Measurements from ENCODE around the gene ELK1. TPM values are rescaled to one million over a fixed set of nuclear protein-coding genes. Genes with fewer than 3 reads are reported as not detected.
"Not testable (repeated sequence)": the region's sequence is repeated elsewhere in the genome, so short reads cannot be mapped to it uniquely, and the experiment has no call there.

Gene ELK1
- total RNA-seq, 1 experiment from 2014 or later, result 49.7 TPM

DNA sequence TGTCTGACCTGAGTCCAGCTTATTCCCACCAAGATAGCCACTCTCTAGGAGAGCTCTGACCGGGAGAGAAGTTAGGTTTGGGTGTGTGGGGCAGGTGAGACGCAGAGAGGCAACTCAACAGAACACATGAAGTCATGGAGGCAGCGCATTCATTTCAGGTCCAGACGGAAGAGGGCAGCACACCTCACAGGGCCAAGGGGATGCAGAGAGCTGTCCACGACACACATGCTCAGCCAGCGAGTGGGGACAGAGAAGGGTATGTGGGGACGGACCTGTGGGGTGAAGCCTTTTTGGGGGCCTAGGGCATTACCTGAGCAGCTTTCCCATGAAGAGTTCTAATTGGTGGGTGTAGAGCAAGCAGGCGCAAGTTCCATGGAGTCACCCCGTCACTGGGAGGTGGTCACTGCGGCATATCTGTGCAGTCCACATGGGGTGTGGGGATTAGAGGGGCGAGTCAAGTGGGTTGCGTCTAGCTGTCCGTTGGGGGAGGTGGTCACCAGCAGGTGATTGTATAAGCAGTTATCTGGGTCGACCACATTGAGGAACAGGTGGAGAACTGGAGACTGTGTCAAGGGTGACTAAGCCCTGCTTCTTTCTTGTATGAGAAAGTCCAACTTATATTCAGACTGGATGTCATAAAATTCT is 32.9 kb upstream of the ELK1 start:
- BruUV-seq (replicated peaks), result no TSS peak
- no peaks in the 10 kb centered on the region for H3K27me3 ChIP-seq (replicated peaks; ENCODE audit: insufficient read depth, low read depth, low read length, poor library complexity)
- no peaks in the 10 kb centered on the region for H3K9me3 ChIP-seq (ENCODE audit: low read depth, low read length, poor library complexity, severe bottlenecking)
- no peaks in the 10 kb centered on the region for H3K36me3 ChIP-seq (ENCODE audit: insufficient read depth, low read length, poor library complexity, severe bottlenecking)
- ChIA-PET CTCF (no interaction called here), POLR2A (ENCODE audit: low non-redundant PET) (no interaction called here)
- no peak for TF ChIP-seq EZH2 (IDR thresholded peaks at IDR 0.05; ENCODE audit: borderline replicate concordance, low read depth, low read length, poor library complexity, severe bottlenecking)
- TF ChIP-seq, protein P1, sequence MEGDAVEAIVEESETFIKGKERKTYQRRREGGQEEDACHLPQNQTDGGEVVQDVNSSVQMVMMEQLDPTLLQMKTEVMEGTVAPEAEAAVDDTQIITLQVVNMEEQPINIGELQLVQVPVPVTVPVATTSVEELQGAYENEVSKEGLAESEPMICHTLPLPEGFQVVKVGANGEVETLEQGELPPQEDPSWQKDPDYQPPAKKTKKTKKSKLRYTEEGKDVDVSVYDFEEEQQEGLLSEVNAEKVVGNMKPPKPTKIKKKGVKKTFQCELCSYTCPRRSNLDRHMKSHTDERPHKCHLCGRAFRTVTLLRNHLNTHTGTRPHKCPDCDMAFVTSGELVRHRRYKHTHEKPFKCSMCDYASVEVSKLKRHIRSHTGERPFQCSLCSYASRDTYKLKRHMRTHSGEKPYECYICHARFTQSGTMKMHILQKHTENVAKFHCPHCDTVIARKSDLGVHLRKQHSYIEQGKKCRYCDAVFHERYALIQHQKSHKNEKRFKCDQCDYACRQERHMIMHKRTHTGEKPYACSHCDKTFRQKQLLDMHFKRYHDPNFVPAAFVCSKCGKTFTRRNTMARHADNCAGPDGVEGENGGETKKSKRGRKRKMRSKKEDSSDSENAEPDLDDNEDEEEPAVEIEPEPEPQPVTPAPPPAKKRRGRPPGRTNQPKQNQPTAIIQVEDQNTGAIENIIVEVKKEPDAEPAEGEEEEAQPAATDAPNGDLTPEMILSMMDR (conservative IDR thresholded peaks at IDR 0.05; ENCODE audit: low read depth, low read length), result no peak
- no peak overlapping the region for H3K4me3 ChIP-seq (ENCODE audit: low read depth, low read length, poor library complexity, severe bottlenecking)
- no peak overlapping the region for H3K27ac ChIP-seq (ENCODE audit: low read depth, low read length, poor library complexity, severe bottlenecking)
- no peak for DNase-seq (ENCODE audit: low spot score)
- no peaks in the 10 kb centered on the region for H3K4me1 ChIP-seq (ENCODE audit: insufficient read depth, low read length, poor library complexity, severe bottlenecking)
- intact Hi-C loops (cut with micrococcal nuclease; ENCODE audit: unreplicated experiment), result no loop called here

- H3K27ac ChIP-seq (ENCODE audit: low read depth, low read length, poor library complexity, severe bottlenecking); DNase-seq (ENCODE audit: low spot score); BruUV-seq (replicated peaks); POLR2A ChIA-PET (ENCODE audit: low non-redundant PET); intact Hi-C loops (cut with micrococcal nuclease; ENCODE audit: unreplicated experiment); CTCF ChIA-PET; H3K4me3 ChIP-seq (ENCODE audit: low read depth, low read length, poor library complexity, severe bottlenecking); H3K4me1 ChIP-seq (ENCODE audit: insufficient read depth, low read length, poor library complexity, severe bottlenecking); H3K27me3 ChIP-seq (replicated peaks; ENCODE audit: insufficient read depth, low read depth, low read length, poor library complexity); H3K9me3 ChIP-seq (ENCODE audit: low read depth, low read length, poor library complexity, severe bottlenecking); H3K36me3 ChIP-seq (ENCODE audit: insufficient read depth, low read length, poor library complexity, severe bottlenecking): not testable (repeated sequence)
Measured at GRCh38 chrX:47675959-47676859, 25.8 kb upstream of the ELK1 start.

DNA sequence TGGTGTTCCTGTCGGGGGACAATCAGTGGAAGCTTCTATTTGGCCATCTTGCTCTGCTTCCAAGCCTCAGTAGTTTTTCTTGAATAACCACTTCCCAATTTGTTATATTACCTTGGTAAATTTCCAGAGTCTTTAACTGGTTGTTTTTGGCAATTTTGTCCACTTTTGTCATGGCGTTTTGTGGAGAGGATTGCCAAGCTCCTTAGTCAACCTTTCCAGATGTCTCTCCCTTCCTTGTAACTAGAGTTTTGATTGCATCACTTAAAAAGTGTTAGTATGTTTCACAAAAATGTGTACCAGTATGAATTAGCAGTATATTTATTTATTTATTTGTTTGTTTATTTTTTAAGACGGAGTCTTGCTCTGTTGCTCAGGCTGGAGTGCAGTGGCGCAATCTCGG is 24.4 kb upstream of the ELK1 start:
- no TSS peak for BruUV-seq (replicated peaks)
- CTCF ChIA-PET, result no interaction called here
- H3K36me3 ChIP-seq (ENCODE audit: insufficient read depth, low read length, poor library complexity, severe bottlenecking), result no peaks in the 10 kb centered on the region
- POLR2A ChIA-PET (ENCODE audit: low non-redundant PET), result no interaction called here
- no peaks in the 10 kb centered on the region for H3K27me3 ChIP-seq (replicated peaks; ENCODE audit: insufficient read depth, low read depth, low read length, poor library complexity)
- no peaks in the 10 kb centered on the region for H3K9me3 ChIP-seq (ENCODE audit: low read depth, low read length, poor library complexity, severe bottlenecking)
- no peaks in the 10 kb centered on the region for H3K4me1 ChIP-seq (ENCODE audit: insufficient read depth, low read length, poor library complexity, severe bottlenecking)
- no peak for DNase-seq (ENCODE audit: low spot score)
- intact Hi-C loops (cut with micrococcal nuclease; ENCODE audit: unreplicated experiment), result no loop called here
- H3K4me3 ChIP-seq (ENCODE audit: low read depth, low read length, poor library complexity, severe bottlenecking), result no peak overlapping the region
- TF ChIP-seq EZH2 (IDR thresholded peaks at IDR 0.05; ENCODE audit: borderline replicate concordance, low read depth, low read length, poor library complexity, severe bottlenecking), result no peak
- TF ChIP-seq, protein P1 (conservative IDR thresholded peaks at IDR 0.05; ENCODE audit: low read depth, low read length), result no peak
- H3K27ac ChIP-seq (ENCODE audit: low read depth, low read length, poor library complexity, severe bottlenecking), result no peak overlapping the region

- H3K36me3 ChIP-seq (ENCODE audit: insufficient read depth, low read length, poor library complexity, severe bottlenecking); POLR2A ChIA-PET (ENCODE audit: low non-redundant PET); intact Hi-C loops (cut with micrococcal nuclease; ENCODE audit: unreplicated experiment): not testable (repeated sequence)
Measured at GRCh38 chrX:47665797-47666196, 15.4 kb upstream of the ELK1 start.

More at GRCh38 chrX:47665797-47666196, 15.4 kb upstream of the ELK1 start:
- CTCF ChIA-PET; H3K27me3 ChIP-seq (replicated peaks; ENCODE audit: insufficient read depth, low read depth, low read length, poor library complexity); DNase-seq (ENCODE audit: low spot score); H3K4me3 ChIP-seq (ENCODE audit: low read depth, low read length, poor library complexity, severe bottlenecking); BruUV-seq (replicated peaks); H3K9me3 ChIP-seq (ENCODE audit: low read depth, low read length, poor library complexity, severe bottlenecking); H3K27ac ChIP-seq (ENCODE audit: low read depth, low read length, poor library complexity, severe bottlenecking); H3K4me1 ChIP-seq (ENCODE audit: insufficient read depth, low read length, poor library complexity, severe bottlenecking): not testable (repeated sequence)

Measured in A673 (cell line).